OCI-LY7 (cell line): ENCODE data around the gene KIRREL3.

ENCODE experiments used
- CTCF ChIP-seq: fragments of 200-600 bp; sonication (generic); conservative IDR thresholded peaks from 2 replicates; pipeline ENCODE4 v1.5.1; 2014; ENCODE audit warnings: mild to moderate bottlenecking, antibody characterized with exemption, low read length, moderate library complexity, mixed read lengths
- EZH2phosphoT487 ChIP-seq: fragments of 200-600 bp; sonication (generic); IDR thresholded peaks from 2 replicates; pipeline ENCODE4 v1.6.1; 2018; ENCODE audit warnings: low read depth, borderline replicate concordance, mild to moderate bottlenecking, mixed run types, antibody characterized with exemption, low read length, moderate library complexity, mixed read lengths

GRCh38 chr11:126522152-126522551 is 478.4 kb downstream of the KIRREL3 start:
- TF ChIP-seq CTCF, result no peak
- no peak for TF ChIP-seq EZH2phosphoT487
